ENCODE results near the gene CELF3. TPM values are rescaled to one million over a fixed set of nuclear protein-coding genes. Genes with fewer than 3 reads are reported as not detected.

CELF3 gene
- total RNA-seq, 1 donor from 2014 or later, result 0.17 TPM

DNA sequence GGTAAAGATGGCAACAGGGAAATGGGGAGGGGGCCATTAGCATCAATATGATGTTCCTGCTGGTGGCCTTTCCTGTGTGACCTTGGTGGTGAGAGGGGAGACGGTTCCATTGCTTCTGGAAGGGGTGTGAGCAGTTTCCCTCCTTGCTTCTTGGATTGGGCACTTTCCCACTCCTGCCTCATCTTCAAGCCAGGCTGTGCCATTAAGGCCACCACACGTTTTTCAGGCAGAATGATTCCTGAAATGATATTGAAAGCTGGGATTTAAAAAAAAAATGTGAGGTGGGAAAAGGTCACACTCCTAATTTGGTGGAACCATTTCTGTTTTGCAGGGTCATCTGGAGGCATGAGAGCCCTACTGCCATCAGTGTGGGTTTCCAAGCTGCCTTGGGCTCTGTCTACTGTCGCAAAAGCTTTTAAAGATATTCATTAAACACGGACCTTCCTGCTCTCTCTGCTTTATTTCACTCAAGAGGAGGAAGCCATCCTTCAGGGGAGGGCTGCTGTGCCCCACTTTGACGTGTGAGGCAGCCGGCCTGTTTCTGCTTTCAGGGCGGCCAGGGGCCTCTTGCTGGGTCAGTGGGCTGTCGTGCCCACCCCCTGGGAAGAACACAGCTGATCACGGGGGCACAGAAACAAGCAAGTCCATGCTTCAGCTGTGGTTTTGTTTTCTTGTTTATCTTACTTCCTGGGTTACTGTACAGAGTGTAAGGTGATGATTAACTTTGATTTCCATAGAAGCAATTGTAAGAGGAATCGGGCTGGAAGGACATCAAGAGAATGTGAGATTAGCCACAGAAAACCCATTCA lies 12.8 kb upstream of the CELF3 start:
- H3K27ac Mint-ChIP-seq, result no peak overlapping the region
- H3K27me3 Mint-ChIP-seq (ENCODE audit: insufficient read depth, low read depth), result peaks cover 18% of the 10 kb centered on the region
- no peaks in the 10 kb centered on the region for H3K79me2 ChIP-seq (ENCODE audit: low read depth)
- no peak overlapping the region for H3K9ac ChIP-seq
- H3K4me3 Mint-ChIP-seq, result no peak overlapping the region
- H3K27ac ChIP-seq, result no peak overlapping the region
- peaks cover 4% of the 10 kb centered on the region for H3F3A ChIP-seq (ENCODE audit: low read depth)
- H3K36me3 Mint-ChIP-seq, result no peaks in the 10 kb centered on the region
- peaks cover 17% of the 10 kb centered on the region for H3K4me1 Mint-ChIP-seq
- H3K4me3 ChIP-seq, result no peak overlapping the region
- H3K27me3 ChIP-seq, result peaks cover 18% of the 10 kb centered on the region
- H3K4me1 ChIP-seq, result peaks cover 11% of the 10 kb centered on the region
- no peak overlapping the region for H2AFZ ChIP-seq (replicated peaks)
- TF ChIP-seq EZH2phosphoT487 (IDR thresholded peaks at IDR 0.05) (no peak), EZH2 (IDR thresholded peaks at IDR 0.05) (no peak)
- TF ChIP-seq, protein P1, sequence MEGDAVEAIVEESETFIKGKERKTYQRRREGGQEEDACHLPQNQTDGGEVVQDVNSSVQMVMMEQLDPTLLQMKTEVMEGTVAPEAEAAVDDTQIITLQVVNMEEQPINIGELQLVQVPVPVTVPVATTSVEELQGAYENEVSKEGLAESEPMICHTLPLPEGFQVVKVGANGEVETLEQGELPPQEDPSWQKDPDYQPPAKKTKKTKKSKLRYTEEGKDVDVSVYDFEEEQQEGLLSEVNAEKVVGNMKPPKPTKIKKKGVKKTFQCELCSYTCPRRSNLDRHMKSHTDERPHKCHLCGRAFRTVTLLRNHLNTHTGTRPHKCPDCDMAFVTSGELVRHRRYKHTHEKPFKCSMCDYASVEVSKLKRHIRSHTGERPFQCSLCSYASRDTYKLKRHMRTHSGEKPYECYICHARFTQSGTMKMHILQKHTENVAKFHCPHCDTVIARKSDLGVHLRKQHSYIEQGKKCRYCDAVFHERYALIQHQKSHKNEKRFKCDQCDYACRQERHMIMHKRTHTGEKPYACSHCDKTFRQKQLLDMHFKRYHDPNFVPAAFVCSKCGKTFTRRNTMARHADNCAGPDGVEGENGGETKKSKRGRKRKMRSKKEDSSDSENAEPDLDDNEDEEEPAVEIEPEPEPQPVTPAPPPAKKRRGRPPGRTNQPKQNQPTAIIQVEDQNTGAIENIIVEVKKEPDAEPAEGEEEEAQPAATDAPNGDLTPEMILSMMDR (IDR thresholded peaks at IDR 0.05), result no peak
- no peak overlapping the region for H3K4me2 ChIP-seq
- H3K9me3 ChIP-seq (ENCODE audit: low read depth), result no peaks in the 10 kb centered on the region
- DNase-seq (ENCODE audit: low spot score), result no peak
- H4K20me1 ChIP-seq (ENCODE audit: low read depth), result no peaks in the 10 kb centered on the region
- no peaks in the 10 kb centered on the region for H3K36me3 ChIP-seq
- no peaks in the 10 kb centered on the region for H3K9me3 Mint-ChIP-seq

DNA sequence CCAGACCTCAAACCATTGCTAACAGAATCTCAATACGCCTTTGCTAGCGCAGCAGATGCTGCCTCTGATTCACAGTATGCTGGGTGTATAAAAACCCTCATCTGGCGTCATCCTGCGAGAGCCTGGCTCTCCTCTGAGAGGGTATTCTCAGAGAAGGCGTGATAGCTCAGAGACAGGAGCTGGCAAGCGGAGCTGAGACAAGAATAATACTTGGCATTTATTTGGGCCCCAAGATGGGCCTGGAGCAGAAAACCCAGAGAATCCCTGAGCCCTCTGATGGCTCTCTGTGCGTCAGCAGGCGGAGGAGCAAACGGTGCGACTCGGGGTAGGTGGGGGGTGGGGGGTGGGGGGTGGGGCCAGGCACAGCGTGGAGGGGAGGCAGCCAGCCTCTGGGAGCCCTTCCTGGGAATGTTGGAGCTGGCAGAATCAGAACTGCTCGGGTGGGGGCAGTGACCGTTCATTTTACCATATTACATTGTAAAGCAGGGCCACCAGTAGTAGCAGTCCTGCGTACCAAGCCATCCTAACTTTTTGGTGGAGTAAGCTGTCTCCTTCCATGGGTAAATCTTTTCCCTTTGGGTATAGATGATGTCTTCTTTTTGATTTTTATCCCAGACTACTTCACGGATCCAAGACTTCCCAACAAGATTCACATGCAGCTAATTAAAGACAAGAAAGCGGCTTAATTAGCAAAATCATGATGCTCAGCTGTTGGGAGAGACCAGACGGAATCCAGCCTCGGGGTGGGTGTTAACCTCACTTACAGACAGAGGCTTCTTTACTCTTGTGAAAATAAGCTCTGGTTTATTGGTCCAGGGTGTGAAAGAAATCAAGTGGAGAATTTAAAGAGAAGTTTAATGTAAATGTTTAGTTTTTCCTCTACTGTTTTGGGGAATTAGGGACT lies 11.8 kb upstream of the CELF3 start:
- TF ChIP-seq EZH2 (IDR thresholded peaks at IDR 0.05), result no peak
- Histone ChIP-seq H3K36me3 (no peaks in the 10 kb centered on the region), H3F3A (ENCODE audit: low read depth) (peaks cover 4% of the 10 kb centered on the region), H3K27me3 (peaks cover 27% of the 10 kb centered on the region), H3K9me3 (ENCODE audit: low read depth) (no peaks in the 10 kb centered on the region), H3K27ac (no peak overlapping the region), H3K4me2 (peak overlapping the region; percentile 54), H3K9ac (no peak overlapping the region), H3K4me1 (peaks cover 11% of the 10 kb centered on the region), H2AFZ (replicated peaks) (peak overlapping the region; percentile 89), H3K4me3 (no peak overlapping the region), H4K20me1 (ENCODE audit: low read depth) (no peaks in the 10 kb centered on the region), H3K79me2 (ENCODE audit: low read depth) (no peaks in the 10 kb centered on the region)
- Mint-ChIP-seq H3K27me3 (ENCODE audit: insufficient read depth, low read depth) (peaks cover 27% of the 10 kb centered on the region), H3K9me3 (no peaks in the 10 kb centered on the region), H3K27ac (peak overlapping the region; percentile 62), H3K4me3 (peak overlapping the region; percentile 52), H3K36me3 (no peaks in the 10 kb centered on the region), H3K4me1 (peaks cover 17% of the 10 kb centered on the region)
- peak; percentile 23 for DNase-seq (ENCODE audit: low spot score)

DNA sequence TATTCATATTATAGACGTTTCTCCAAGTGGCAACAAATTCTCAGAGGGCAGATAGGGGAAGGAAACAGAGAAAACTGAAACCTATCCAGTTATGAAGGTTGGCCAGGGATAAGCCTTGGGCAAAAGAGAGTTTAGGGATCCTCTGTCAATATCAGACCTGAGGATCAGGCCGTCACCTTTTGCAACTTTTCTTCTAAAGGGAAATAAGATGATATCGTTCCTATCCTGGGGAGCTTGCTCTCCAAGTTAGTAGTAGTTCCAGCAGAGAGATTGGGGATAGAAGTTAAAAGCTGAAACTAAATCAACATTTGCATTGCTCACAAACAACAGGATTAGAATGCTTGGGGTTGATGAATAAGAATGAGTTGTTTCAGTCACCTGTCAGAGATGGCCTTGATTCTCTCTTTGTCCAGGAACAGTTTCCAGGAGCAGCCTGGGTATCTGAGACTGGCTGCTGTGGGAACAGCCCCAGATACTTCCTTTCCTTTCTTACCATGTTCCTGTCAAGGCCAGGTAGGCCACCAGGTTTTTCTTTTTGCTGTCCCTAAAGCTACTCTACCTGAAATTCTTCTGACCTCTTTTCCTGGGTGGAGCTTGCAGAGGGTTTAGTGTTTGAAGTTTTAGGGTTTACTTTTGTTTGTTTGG lies 7.2 kb upstream of the CELF3 start:
- H3K9ac ChIP-seq, result no peak overlapping the region
- peaks cover 70% of the 10 kb centered on the region for H3K27me3 ChIP-seq
- H3K27me3 Mint-ChIP-seq (ENCODE audit: insufficient read depth, low read depth), result peaks cover 48% of the 10 kb centered on the region
- no peak overlapping the region for H3K4me3 Mint-ChIP-seq
- no peaks in the 10 kb centered on the region for H3K36me3 Mint-ChIP-seq
- no peaks in the 10 kb centered on the region for H3K9me3 ChIP-seq (ENCODE audit: low read depth)
- H3K27ac ChIP-seq, result no peak overlapping the region
- no peak overlapping the region for H2AFZ ChIP-seq (replicated peaks)
- H3K4me3 ChIP-seq, result no peak overlapping the region
- H3K4me2 ChIP-seq, result no peak overlapping the region
- no peak overlapping the region for H3K27ac Mint-ChIP-seq
- TF ChIP-seq EZH2 (IDR thresholded peaks at IDR 0.05), result no peak
- TF ChIP-seq EZH2phosphoT487 (IDR thresholded peaks at IDR 0.05), result no peak
- TF ChIP-seq, protein P1 (IDR thresholded peaks at IDR 0.05), result no peak
- peaks cover 25% of the 10 kb centered on the region for H3K4me1 ChIP-seq
- H4K20me1 ChIP-seq (ENCODE audit: low read depth), result peaks cover 6% of the 10 kb centered on the region
- peaks cover 15% of the 10 kb centered on the region for H3F3A ChIP-seq (ENCODE audit: low read depth)
- DNase-seq (ENCODE audit: low spot score), result no peak
- H3K79me2 ChIP-seq (ENCODE audit: low read depth), result no peaks in the 10 kb centered on the region
- no peaks in the 10 kb centered on the region for H3K9me3 Mint-ChIP-seq
- peaks cover 29% of the 10 kb centered on the region for H3K4me1 Mint-ChIP-seq
- no peaks in the 10 kb centered on the region for H3K36me3 ChIP-seq
